ENCODE results near the gene LMO4. TPM values are rescaled to one million over a fixed set of nuclear protein-coding genes. Genes with fewer than 3 reads are reported as not detected.
A peak's percentile ranks its signal among the peaks of the same experiment; 100 is the strongest.

The LMO4 gene
- total RNA-seq, 3 donors from 2014 or later: 34.4 to 67.5 (median 39.3) TPM

DNA sequence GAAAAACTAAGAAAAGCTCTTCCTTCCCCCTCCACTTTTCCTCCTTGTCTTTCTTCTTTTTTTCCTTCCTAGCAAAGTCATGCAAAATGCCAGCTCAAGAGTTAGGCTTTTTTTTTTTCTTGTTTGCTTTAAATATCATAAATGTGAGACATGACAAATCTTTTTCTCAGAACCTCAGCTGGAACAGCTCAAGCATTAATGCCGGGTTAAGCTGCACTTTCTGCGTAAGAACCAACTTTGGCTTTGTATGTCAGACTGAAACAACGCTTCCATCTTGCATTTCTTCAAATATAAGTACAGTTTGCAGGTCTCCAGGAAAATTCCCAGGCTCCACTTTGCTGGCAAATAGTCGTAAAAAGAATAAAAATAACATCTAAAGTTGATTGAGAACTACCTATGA lies 20.7 kb upstream of the LMO4 start:
- TF ChIP-seq POLR2A (IDR thresholded peaks at IDR 0.05): no peak
- TF ChIP-seq, protein P1, sequence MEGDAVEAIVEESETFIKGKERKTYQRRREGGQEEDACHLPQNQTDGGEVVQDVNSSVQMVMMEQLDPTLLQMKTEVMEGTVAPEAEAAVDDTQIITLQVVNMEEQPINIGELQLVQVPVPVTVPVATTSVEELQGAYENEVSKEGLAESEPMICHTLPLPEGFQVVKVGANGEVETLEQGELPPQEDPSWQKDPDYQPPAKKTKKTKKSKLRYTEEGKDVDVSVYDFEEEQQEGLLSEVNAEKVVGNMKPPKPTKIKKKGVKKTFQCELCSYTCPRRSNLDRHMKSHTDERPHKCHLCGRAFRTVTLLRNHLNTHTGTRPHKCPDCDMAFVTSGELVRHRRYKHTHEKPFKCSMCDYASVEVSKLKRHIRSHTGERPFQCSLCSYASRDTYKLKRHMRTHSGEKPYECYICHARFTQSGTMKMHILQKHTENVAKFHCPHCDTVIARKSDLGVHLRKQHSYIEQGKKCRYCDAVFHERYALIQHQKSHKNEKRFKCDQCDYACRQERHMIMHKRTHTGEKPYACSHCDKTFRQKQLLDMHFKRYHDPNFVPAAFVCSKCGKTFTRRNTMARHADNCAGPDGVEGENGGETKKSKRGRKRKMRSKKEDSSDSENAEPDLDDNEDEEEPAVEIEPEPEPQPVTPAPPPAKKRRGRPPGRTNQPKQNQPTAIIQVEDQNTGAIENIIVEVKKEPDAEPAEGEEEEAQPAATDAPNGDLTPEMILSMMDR (IDR thresholded peaks at IDR 0.05): no peak

DNA sequence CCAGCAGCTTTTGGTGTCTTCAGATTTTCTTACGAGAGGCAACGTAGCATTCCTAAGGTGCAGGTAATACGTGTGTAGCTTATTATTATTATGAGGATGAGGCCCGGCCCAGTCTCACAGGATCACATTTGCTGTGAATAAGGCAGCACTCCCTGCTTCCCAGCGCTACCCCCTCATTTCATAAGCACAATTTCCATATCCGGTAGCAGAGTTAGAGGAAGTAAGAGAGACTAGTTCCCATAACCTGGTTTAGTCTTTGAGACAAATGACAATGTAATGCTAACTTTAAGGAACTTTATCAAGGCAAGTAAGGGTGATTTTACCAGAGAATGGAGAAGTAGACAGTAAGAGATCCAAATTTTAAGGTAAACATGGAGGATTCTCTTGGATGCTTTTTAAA lies 14.6 kb upstream of the LMO4 start:
- Histone ChIP-seq H3K9me3 (no peaks in the 10 kb centered on the region), H3K27ac (no peak overlapping the region), H3K27me3 (no peaks in the 10 kb centered on the region), H3K4me3 (no peak overlapping the region), H3K36me3 (no peaks in the 10 kb centered on the region), H3K4me1 (no peaks in the 10 kb centered on the region)
- TF ChIP-seq POLR2AphosphoS5 (IDR thresholded peaks at IDR 0.05) (no peak), POLR2A (IDR thresholded peaks at IDR 0.05) (no peak)
- TF ChIP-seq, protein P1 (IDR thresholded peaks at IDR 0.05): no peak
- intact Hi-C loops (cut with DNase I; ENCODE audit: low total_unique reads): loop anchor here (10.0 kb wide), 1 partner anchor 651 kb away; no protein-coding TSS in a partner anchor
- no peak for DNase-seq (ENCODE audit: low spot score in 2 of 2)

More for the DNA sequence above, 20.7 kb upstream of the LMO4 start:
- Histone ChIP-seq H3K4me3 (no peak overlapping the region), H3K27ac (no peak overlapping the region), H3K27me3 (no peaks in the 10 kb centered on the region), H3K36me3 (no peaks in the 10 kb centered on the region), H3K4me1 (no peaks in the 10 kb centered on the region), H3K9me3 (no peaks in the 10 kb centered on the region)
- intact Hi-C loops (cut with DNase I; ENCODE audit: low total_unique reads): no loop called here
- DNase-seq (ENCODE audit: low spot score in 2 of 2): no peak

DNA sequence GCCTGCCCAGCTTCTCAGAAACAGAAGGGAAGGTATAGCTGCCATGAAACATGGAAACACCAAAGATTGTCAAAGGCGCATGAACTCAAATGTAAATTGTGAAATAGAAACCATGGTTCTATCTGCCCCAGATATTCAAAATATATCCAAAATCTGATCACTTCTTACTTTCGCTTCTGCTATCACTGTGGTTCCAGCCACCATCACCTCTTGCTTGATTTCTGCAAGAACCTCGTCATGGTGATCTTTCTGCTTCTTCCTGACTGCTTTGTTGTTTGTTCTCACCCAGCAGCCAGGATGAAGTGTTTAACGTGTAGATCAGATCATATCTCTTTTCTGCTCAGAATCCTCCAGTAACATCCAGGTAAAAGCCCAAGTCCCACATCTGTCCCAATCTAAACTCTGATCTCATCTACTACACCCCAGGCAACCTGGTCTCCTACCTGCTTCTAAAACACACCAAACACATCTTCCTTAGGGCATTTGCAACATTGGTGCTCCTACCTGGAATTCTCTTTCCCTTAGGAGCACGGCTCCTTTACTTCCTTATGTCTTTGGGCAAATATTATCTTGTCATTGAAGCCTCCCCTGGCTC lies 10.5 kb upstream of the LMO4 start:
- Histone ChIP-seq H3K27me3 (no peaks in the 10 kb centered on the region), H3K36me3 (no peaks in the 10 kb centered on the region), H3K4me3 (no peak overlapping the region), H3K27ac (no peak overlapping the region), H3K9me3 (no peaks in the 10 kb centered on the region), H3K4me1 (no peaks in the 10 kb centered on the region)
- no peak for DNase-seq (ENCODE audit: low spot score in 2 of 2)
- no peak for TF ChIP-seq POLR2A (IDR thresholded peaks at IDR 0.05)
- TF ChIP-seq POLR2AphosphoS5 (IDR thresholded peaks at IDR 0.05): no peak
- TF ChIP-seq, protein P1 (IDR thresholded peaks at IDR 0.05): no peak
- intact Hi-C loops (cut with DNase I; ENCODE audit: low total_unique reads): loop anchor here (10.0 kb wide), 1 partner anchor 647 kb away; no protein-coding TSS in a partner anchor

DNA sequence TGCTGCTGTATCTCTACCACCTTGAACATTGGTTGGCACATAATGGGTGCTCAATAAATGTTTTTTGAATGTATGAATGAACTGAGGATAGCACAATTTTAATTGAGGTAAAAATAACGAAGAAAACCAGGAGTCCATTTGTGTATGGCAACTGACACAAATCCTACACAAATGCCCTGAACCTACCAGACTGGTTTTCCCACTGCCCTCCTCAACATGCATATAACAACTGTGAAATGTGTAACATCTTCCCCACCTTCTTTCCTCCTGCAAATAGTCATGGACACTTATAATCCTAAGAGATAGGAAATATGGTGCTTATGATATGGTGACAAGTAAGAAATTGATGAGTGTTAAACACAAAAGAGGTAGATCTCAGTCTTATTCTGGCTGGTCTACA lies 9.9 kb upstream of the LMO4 start:
- TF ChIP-seq, protein P1 (IDR thresholded peaks at IDR 0.05): no peak
- TF ChIP-seq POLR2AphosphoS5 (IDR thresholded peaks at IDR 0.05) (no peak), POLR2A (IDR thresholded peaks at IDR 0.05) (no peak)
- Histone ChIP-seq H3K36me3 (no peaks in the 10 kb centered on the region), H3K9me3 (no peaks in the 10 kb centered on the region), H3K27ac (no peak overlapping the region), H3K4me3 (no peak overlapping the region), H3K4me1 (no peaks in the 10 kb centered on the region), H3K27me3 (no peaks in the 10 kb centered on the region)
- intact Hi-C loops (cut with DNase I; ENCODE audit: low total_unique reads): loop anchor here (10.0 kb wide), 1 partner anchor 646 kb away; no protein-coding TSS in a partner anchor
- DNase-seq (ENCODE audit: low spot score in 2 of 2): no peak

DNA sequence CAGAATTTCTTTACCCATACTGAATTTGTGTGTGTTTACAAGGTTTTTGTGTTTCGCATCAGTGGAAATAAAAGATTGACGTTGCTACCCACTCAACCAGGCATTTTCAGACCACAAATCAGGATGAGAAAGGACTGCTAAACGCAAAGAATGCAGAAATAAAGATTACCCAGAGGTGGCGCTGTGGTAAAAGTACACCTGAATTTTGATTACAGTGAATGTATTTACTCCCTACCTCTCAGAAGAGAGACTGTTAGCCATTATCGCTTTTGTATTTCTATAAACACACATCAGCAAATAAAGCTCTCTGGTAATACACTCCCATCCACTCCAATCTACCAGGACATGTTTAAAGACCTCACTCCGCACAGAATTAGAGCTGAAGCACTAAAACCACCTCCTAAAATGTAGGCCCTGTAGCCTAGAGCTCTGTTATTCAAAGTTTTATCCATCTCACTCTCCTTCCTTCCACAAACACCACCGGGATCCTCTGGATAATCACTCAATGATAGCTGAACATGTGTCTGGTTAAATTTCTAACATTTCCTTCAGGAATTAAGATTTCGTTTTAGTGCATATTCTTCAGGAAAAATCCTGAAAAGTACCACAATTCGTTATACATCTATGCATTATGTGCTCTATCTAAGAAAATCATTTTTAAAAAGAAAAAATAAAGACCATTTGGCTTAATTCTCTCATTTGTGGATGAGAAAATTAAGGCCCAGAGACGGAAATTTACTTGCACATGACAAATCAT lies 2.5 kb upstream of the LMO4 start:
- intact Hi-C loops (cut with DNase I; ENCODE audit: low total_unique reads): no loop called here
- no peaks in the 10 kb centered on the region for H3K9me3 ChIP-seq
- H3K4me1 ChIP-seq: peaks cover 0 to 6% of the 10 kb centered on the region in 2 donors
- no peaks in the 10 kb centered on the region for H3K36me3 ChIP-seq
- H3K27me3 ChIP-seq: no peaks in the 10 kb centered on the region
- DNase-seq (ENCODE audit: low spot score in 2 of 2): no peak
- no peak for TF ChIP-seq POLR2A (IDR thresholded peaks at IDR 0.05)
- TF ChIP-seq, protein P1 (IDR thresholded peaks at IDR 0.05): peak; percentile 72 to 79 (median 78)
- no peak for TF ChIP-seq POLR2AphosphoS5 (IDR thresholded peaks at IDR 0.05)
- no peak overlapping the region for H3K27ac ChIP-seq
- no peak overlapping the region for H3K4me3 ChIP-seq
